Spleen (tissue), 7 donors: ENCODE measurements around the gene TTC12.

Experiments
- POLR2AphosphoS5 ChIP-seq, 3 donors: sonication (generic); formaldehyde crosslinking; IDR thresholded peaks; one replicate each; pipeline ENCODE4 v1.5.1; 2017; ENCODE audit warnings: antibody characterized with exemption in 3 of 3
- TF ChIP-seq, protein P1 (sequence below), 11 experiments: fragments of 200-600 bp in 7 of 11; fragments of 450-650 bp in 4 of 11; sonication (generic) in 4 of 11; IDR thresholded peaks in 8 of 11; conservative IDR thresholded peaks in 3 of 11; 1 replicate in 7 of 11; 2 replicates in 4 of 11; pipeline versions ENCODE4 v1.4.0 to v1.8.0; 2016 to 2021; ENCODE audit warnings: antibody characterized with exemption in 11 of 11, inconsistent platforms in 4 of 11, mild to moderate bottlenecking in 1 of 11
- donor health status: DM: no; HTN: no; CAD: no; lungs with moderate emphysema.
- donor health status: DM: no; HTN: no; CAD: no.
- donor health status: DM: no; HTN: no; CAD: no.

- TF ChIP-seq, protein P1, sequence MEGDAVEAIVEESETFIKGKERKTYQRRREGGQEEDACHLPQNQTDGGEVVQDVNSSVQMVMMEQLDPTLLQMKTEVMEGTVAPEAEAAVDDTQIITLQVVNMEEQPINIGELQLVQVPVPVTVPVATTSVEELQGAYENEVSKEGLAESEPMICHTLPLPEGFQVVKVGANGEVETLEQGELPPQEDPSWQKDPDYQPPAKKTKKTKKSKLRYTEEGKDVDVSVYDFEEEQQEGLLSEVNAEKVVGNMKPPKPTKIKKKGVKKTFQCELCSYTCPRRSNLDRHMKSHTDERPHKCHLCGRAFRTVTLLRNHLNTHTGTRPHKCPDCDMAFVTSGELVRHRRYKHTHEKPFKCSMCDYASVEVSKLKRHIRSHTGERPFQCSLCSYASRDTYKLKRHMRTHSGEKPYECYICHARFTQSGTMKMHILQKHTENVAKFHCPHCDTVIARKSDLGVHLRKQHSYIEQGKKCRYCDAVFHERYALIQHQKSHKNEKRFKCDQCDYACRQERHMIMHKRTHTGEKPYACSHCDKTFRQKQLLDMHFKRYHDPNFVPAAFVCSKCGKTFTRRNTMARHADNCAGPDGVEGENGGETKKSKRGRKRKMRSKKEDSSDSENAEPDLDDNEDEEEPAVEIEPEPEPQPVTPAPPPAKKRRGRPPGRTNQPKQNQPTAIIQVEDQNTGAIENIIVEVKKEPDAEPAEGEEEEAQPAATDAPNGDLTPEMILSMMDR (IDR thresholded peaks at IDR 0.05 in 8 of 11, conservative IDR thresholded peaks at IDR 0.05 in 3 of 11): no peak
- TF ChIP-seq POLR2AphosphoS5 (IDR thresholded peaks at IDR 0.05): no peak
Measured at GRCh38 chr11:113372309-113372708, 57.9 kb downstream of the TTC12 start.
